Measurements from ENCODE around the gene TBC1D22A.

The TBC1D22A gene

GRCh38 chr22:46749682-46750529 lies 12.5 kb upstream of the TBC1D22A start:
- peaks cover 22% of the 10 kb centered on the region for H3K27me3 ChIP-seq (ENCODE audit: low read depth, low read length)
- H3K4me2 ChIP-seq (ENCODE audit: low read length): 0 out of 2 replicates have a peak overlapping the region, but pooled peaks have one; percentile 6
- H4K20me1 ChIP-seq (ENCODE audit: insufficient read depth, low read length): no peaks in the 10 kb centered on the region
- no peak overlapping the region for H2AFZ ChIP-seq (ENCODE audit: low read depth, low read length)
- H3K4me1 ChIP-seq (ENCODE audit: low read length): peaks cover 12% of the 10 kb centered on the region
- TF ChIP-seq, protein P1, sequence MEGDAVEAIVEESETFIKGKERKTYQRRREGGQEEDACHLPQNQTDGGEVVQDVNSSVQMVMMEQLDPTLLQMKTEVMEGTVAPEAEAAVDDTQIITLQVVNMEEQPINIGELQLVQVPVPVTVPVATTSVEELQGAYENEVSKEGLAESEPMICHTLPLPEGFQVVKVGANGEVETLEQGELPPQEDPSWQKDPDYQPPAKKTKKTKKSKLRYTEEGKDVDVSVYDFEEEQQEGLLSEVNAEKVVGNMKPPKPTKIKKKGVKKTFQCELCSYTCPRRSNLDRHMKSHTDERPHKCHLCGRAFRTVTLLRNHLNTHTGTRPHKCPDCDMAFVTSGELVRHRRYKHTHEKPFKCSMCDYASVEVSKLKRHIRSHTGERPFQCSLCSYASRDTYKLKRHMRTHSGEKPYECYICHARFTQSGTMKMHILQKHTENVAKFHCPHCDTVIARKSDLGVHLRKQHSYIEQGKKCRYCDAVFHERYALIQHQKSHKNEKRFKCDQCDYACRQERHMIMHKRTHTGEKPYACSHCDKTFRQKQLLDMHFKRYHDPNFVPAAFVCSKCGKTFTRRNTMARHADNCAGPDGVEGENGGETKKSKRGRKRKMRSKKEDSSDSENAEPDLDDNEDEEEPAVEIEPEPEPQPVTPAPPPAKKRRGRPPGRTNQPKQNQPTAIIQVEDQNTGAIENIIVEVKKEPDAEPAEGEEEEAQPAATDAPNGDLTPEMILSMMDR (IDR thresholded peaks at IDR 0.05; ENCODE audit: low read depth, low read length): no peak
- no peak for TF ChIP-seq EZH2phosphoT487 (IDR thresholded peaks at IDR 0.05; ENCODE audit: low read depth)
- no peaks in the 10 kb centered on the region for H3K79me2 ChIP-seq (ENCODE audit: low read length)
- H3K9me3 ChIP-seq (ENCODE audit: insufficient read depth, low read length): no peaks in the 10 kb centered on the region
- H3K9ac ChIP-seq (ENCODE audit: low read length): no peak overlapping the region
- no peak overlapping the region for H3K27ac ChIP-seq (ENCODE audit: low read length)
- H3K36me3 ChIP-seq (replicated peaks; ENCODE audit: low read depth, low read length): no peaks in the 10 kb centered on the region
- H3K4me3 ChIP-seq (ENCODE audit: low read length): no peak overlapping the region

DNA sequence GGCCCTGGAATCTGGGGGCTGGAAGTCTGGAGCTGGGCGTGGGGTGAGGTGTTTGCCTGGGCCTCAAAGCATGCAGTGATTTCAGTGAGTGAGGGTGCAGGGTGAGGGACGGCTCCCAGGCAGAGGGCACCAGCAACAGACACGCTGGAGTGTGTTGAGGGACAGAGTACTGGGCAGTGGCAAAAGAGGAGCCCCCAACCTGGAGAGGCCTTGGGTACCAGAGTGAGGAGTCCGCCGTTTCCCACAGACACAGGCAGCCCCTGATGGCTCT lies 12.0 kb upstream of the TBC1D22A start:
- H4K20me1 ChIP-seq (ENCODE audit: insufficient read depth, low read length): no peaks in the 10 kb centered on the region
- H3K27me3 ChIP-seq (ENCODE audit: low read depth, low read length): peaks cover 22% of the 10 kb centered on the region
- peaks cover under 1% of the 10 kb centered on the region for H3K36me3 ChIP-seq (replicated peaks; ENCODE audit: low read depth, low read length)
- no peak overlapping the region for H3K27ac ChIP-seq (ENCODE audit: low read length)
- TF ChIP-seq, protein P1 (IDR thresholded peaks at IDR 0.05; ENCODE audit: low read depth, low read length): no peak
- no peak for TF ChIP-seq EZH2phosphoT487 (IDR thresholded peaks at IDR 0.05; ENCODE audit: low read depth)
- H3K79me2 ChIP-seq (ENCODE audit: low read length): no peaks in the 10 kb centered on the region
- no peak overlapping the region for H3K9ac ChIP-seq (ENCODE audit: low read length)
- H3K4me1 ChIP-seq (ENCODE audit: low read length): peaks cover 12% of the 10 kb centered on the region
- H3K4me3 ChIP-seq (ENCODE audit: low read length): no peak overlapping the region
- no peak overlapping the region for H3K4me2 ChIP-seq (ENCODE audit: low read length)
- no peaks in the 10 kb centered on the region for H3K9me3 ChIP-seq (ENCODE audit: insufficient read depth, low read length)
- H2AFZ ChIP-seq (ENCODE audit: low read depth, low read length): no peak overlapping the region

- Histone ChIP-seq H3K79me2 (ENCODE audit: low read length) (no peaks in the 10 kb centered on the region), H3K4me2 (ENCODE audit: low read length) (no peak overlapping the region), H3K27me3 (ENCODE audit: low read depth, low read length) (peaks cover 22% of the 10 kb centered on the region), H3K4me3 (ENCODE audit: low read length) (no peak overlapping the region), H3K27ac (ENCODE audit: low read length) (no peak overlapping the region), H4K20me1 (ENCODE audit: insufficient read depth, low read length) (no peaks in the 10 kb centered on the region), H2AFZ (ENCODE audit: low read depth, low read length) (no peak overlapping the region), H3K9ac (ENCODE audit: low read length) (no peak overlapping the region), H3K9me3 (ENCODE audit: insufficient read depth, low read length) (0 out of 2 replicates have a peak, but pooled peaks cover under 1% of the 10 kb centered on the region), H3K4me1 (ENCODE audit: low read length) (peaks cover 12% of the 10 kb centered on the region), H3K36me3 (replicated peaks; ENCODE audit: low read depth, low read length) (peaks cover 6% of the 10 kb centered on the region)
- TF ChIP-seq, protein P1 (IDR thresholded peaks at IDR 0.05; ENCODE audit: low read depth, low read length): no peak
- TF ChIP-seq EZH2phosphoT487 (IDR thresholded peaks at IDR 0.05; ENCODE audit: low read depth): no peak
Measured at GRCh38 chr22:46750863-46751443, 11.5 kb upstream of the TBC1D22A start.

DNA sequence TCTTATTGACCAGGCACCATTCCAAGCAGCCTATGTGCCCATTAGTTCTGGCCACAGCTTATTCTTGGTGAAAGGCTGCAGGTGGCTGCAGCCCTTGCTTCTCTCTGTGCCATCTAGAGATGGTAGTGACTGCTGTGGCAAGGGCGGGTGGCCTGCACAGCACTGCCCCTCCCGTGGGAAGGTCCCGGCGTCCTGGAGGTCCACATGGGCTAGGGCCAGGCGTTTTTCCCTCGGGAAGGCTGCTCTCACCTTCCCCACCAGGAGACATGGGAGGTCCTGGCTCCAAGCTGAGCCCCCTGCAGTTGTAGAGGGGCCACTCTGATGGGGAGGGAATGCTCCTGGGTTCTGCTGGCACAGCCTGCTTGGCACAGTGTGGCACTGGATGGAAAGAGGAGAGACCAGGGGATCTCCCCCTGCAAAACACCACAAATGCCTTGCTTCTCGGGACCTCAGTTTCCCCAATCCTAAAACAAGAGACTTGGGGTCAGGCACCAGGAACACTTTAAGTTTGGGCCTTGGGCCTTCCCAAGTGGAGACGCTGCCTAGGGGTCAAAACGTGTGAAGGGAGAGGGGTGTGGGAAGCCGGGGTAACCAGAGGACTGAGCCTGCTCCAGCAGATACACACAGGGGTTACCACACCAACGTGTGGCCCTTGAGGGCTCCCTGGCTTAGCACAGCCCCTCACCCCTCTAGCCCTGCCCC lies 10.0 kb upstream of the TBC1D22A start:
- Histone ChIP-seq H3K27me3 (ENCODE audit: low read depth, low read length) (peaks cover 13% of the 10 kb centered on the region), H3K36me3 (replicated peaks; ENCODE audit: low read depth, low read length) (peaks cover 21% of the 10 kb centered on the region), H3K79me2 (ENCODE audit: low read length) (no peaks in the 10 kb centered on the region), H3K4me2 (ENCODE audit: low read length) (no peak overlapping the region), H3K9ac (ENCODE audit: low read length) (no peak overlapping the region), H3K4me3 (ENCODE audit: low read length) (no peak overlapping the region), H2AFZ (ENCODE audit: low read depth, low read length) (no peak overlapping the region), H3K27ac (ENCODE audit: low read length) (no peak overlapping the region), H3K4me1 (ENCODE audit: low read length) (peaks cover 12% of the 10 kb centered on the region), H4K20me1 (ENCODE audit: insufficient read depth, low read length) (no peaks in the 10 kb centered on the region), H3K9me3 (ENCODE audit: insufficient read depth, low read length) (peaks cover 7% of the 10 kb centered on the region; the same call in 1 of the 2 replicates)
- TF ChIP-seq EZH2phosphoT487 (IDR thresholded peaks at IDR 0.05; ENCODE audit: low read depth): no peak
- TF ChIP-seq, protein P1 (IDR thresholded peaks at IDR 0.05; ENCODE audit: low read depth, low read length): no peak

Data from OCI-LY3 (cell line).